Right lobe of liver (tissue), 4 donors: Measurements from ENCODE around the gene TOMM70.

Experiments used
- CTCF ChIP-seq, 4 donors: fragments of 200-600 bp in 3 of 4; fragments of 450-650 bp in 1 of 4; IDR thresholded peaks; one replicate each; pipeline versions ENCODE4 v1.5.1 to v1.8.0; 2016 to 2022; ENCODE audit warnings: antibody characterized with exemption in 4 of 4, mild to moderate bottlenecking in 2 of 4
- POLR2A ChIP-seq: fragments of 450-650 bp; IDR thresholded peaks from one replicate; pipeline ENCODE4 v1.6.1; 2017; ENCODE audit warnings: antibody characterized with exemption, mild to moderate bottlenecking
- donor health status: DM: no; HTN: no; CAD: no.
- donor health status: DM: no; HTN: no; CAD: no.
- donor health status: DM: no; HTN: yes; CAD: no.

DNA sequence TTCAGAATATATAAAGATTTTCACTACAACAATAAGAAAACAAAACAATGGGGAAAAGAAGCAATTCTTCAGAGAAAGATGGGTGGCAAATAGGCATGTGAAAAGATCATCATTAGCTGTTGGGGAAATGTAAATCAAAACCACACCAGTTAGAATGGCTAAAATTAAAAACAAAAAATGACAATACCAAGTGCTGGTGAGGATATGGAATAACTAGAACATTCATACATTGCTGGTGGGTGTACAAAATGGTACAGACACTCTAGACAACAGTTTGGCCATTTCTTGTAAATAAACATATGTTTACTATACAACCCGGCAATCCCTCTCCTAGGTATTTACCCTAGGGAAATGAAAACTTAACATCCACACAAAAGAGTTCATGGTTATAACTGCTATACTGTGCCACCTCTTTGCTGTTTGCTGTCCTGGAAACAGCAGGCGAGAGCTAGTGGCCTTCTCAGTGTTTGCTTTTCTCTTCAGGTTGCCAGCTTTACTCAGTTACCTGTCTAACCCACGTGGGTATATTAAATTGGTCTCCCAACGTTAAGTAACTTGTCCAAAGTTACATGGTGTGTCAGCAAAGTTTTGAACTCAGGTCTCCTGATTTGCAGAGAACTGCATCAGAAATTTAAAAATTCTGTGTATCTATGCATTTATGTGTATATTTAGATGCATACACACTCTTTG, 70.9 kb downstream of the TOMM70 start:
- TF ChIP-seq POLR2A, result no peak
- TF ChIP-seq CTCF (IDR thresholded peaks at IDR 0.05), result no peak
